WTC11 (cell line): ENCODE data around the gene WDR33. TPM values are rescaled to one million over a fixed set of nuclear protein-coding genes. Genes with fewer than 3 reads are reported as not detected.

ENCODE experiments used
- ATAC-seq: fragments of 200-7000 bp; cut with Tn5 transposase; 2 replicates; pipeline ENCODE4 v1.10.0; 2021; ENCODE audit warnings: mild to moderate bottlenecking, moderate library complexity
- CTCF ChIA-PET: fragments of 300-600 bp; sonication (Branson Sonifier 250); formaldehyde crosslinking; loops from one replicate; lab custom pipeline; 2021; ENCODE audit warnings: antibody characterized with exemption; lab: Charles Lee
- POLR2A ChIA-PET: fragments of 350-600 bp; sonication (Branson Sonifier 250); formaldehyde crosslinking; loops from one replicate; lab custom pipeline; 2021; ENCODE audit warnings: antibody characterized with exemption; lab: Charles Lee
- DNase-seq: peaks from one replicate; pipeline ENCODE4 v3.0.0; 2021; ENCODE audit warnings: low spot score
- H3K27ac Mint-ChIP-seq: 2 replicates; pipeline ENCODE4 v1.8.0; 2021; ENCODE audit warnings: mixed read lengths
- H3K27me3 Mint-ChIP-seq: 2 replicates; pipeline ENCODE4 v1.8.0; 2021; ENCODE audit warnings: low read depth, mild to moderate bottlenecking, moderate library complexity, mixed read lengths
- H3K36me3 Mint-ChIP-seq: 2 replicates; pipeline ENCODE4 v1.8.0; 2021; ENCODE audit warnings: mixed read lengths
- H3K4me1 Mint-ChIP-seq: 2 replicates; pipeline ENCODE4 v1.8.0; 2022; ENCODE audit warnings: mixed read lengths
- H3K4me3 Mint-ChIP-seq: 2 replicates; pipeline ENCODE4 v1.8.0; 2021; ENCODE audit warnings: mild to moderate bottlenecking, moderate library complexity, mixed read lengths
- H3K9me3 Mint-ChIP-seq: 2 replicates; pipeline ENCODE4 v1.8.0; 2021; ENCODE audit warnings: mixed read lengths
- CBFB ChIP-seq: sonication (generic); formaldehyde crosslinking; IDR thresholded peaks from 2 replicates; pipeline ENCODE4 v1.8.1; 2022; ENCODE audit warnings: mild to moderate bottlenecking, low read depth, missing genetic modification reagents
- CREM ChIP-seq: sonication (generic); formaldehyde crosslinking; IDR thresholded peaks from 2 replicates; pipeline ENCODE4 v1.8.1; 2022; ENCODE audit warnings: mild to moderate bottlenecking, missing genetic modification reagents, moderate library complexity
- ELF4 ChIP-seq: sonication (generic); formaldehyde crosslinking; IDR thresholded peaks from 2 replicates; pipeline ENCODE4 v1.8.1; 2022; ENCODE audit warnings: low read depth, mild to moderate bottlenecking, moderate library complexity, missing genetic modification reagents
- EMX1 ChIP-seq: fragments of 250-450 bp; sonication (Bioruptor Pico); IDR thresholded peaks from 2 replicates; pipeline ENCODE4 v1.8.0; 2021; ENCODE audit warnings: mild to moderate bottlenecking
- ERG ChIP-seq: fragments of 250-450 bp; sonication (Bioruptor Pico); IDR thresholded peaks from 2 replicates; pipeline ENCODE4 v1.8.0; 2021; ENCODE audit warnings: mild to moderate bottlenecking
- ESRRA ChIP-seq: sonication (generic); formaldehyde crosslinking; IDR thresholded peaks from 2 replicates; pipeline ENCODE4 v1.8.1; 2022; ENCODE audit warnings: mild to moderate bottlenecking, missing genetic modification reagents, borderline replicate concordance
- GABPB1 ChIP-seq: sonication (generic); formaldehyde crosslinking; IDR thresholded peaks from 2 replicates; pipeline ENCODE4 v1.8.1; 2023; ENCODE audit warnings: mild to moderate bottlenecking, missing genetic modification reagents
- IRF2 ChIP-seq: sonication (generic); formaldehyde crosslinking; IDR thresholded peaks from 2 replicates; pipeline ENCODE4 v1.8.0; 2022; ENCODE audit warnings: low read depth, missing genetic modification reagents, borderline replicate concordance
- JAZF1 ChIP-seq: fragments of 250-450 bp; sonication (Bioruptor Pico); IDR thresholded peaks from 2 replicates; pipeline ENCODE4 v1.9.0; 2021; ENCODE audit warnings: moderate library complexity, mild to moderate bottlenecking, inconsistent platforms
- RELA ChIP-seq: sonication (generic); formaldehyde crosslinking; IDR thresholded peaks from 2 replicates; pipeline ENCODE4 v1.8.1; 2022; ENCODE audit warnings: missing genetic modification reagents, mild to moderate bottlenecking, borderline replicate concordance
- SMAD3 ChIP-seq: sonication (generic); formaldehyde crosslinking; IDR thresholded peaks from 2 replicates; pipeline ENCODE4 v1.8.0; 2022; ENCODE audit warnings: missing genetic modification reagents, mild to moderate bottlenecking, borderline replicate concordance
- SMAD4 ChIP-seq: sonication (generic); formaldehyde crosslinking; IDR thresholded peaks from 2 replicates; pipeline ENCODE4 v1.8.0; 2022; ENCODE audit warnings: mild to moderate bottlenecking, missing genetic modification reagents
- TEAD4 ChIP-seq: sonication (generic); formaldehyde crosslinking; IDR thresholded peaks from 2 replicates; pipeline ENCODE4 v1.8.0; 2022; ENCODE audit warnings: mild to moderate bottlenecking, missing genetic modification reagents
- ZNF121 ChIP-seq: sonication (generic); formaldehyde crosslinking; IDR thresholded peaks from 2 replicates; pipeline ENCODE4 v1.8.0; 2023; ENCODE audit warnings: missing genetic modification reagents
- ZNF138 ChIP-seq: sonication (generic); formaldehyde crosslinking; conservative IDR thresholded peaks from 2 replicates; pipeline ENCODE4 v1.8.1; 2022; ENCODE audit warnings: mild to moderate bottlenecking, moderate library complexity, missing genetic modification reagents
- ZNF219 ChIP-seq: sonication (generic); formaldehyde crosslinking; IDR thresholded peaks from 2 replicates; pipeline ENCODE4 v1.8.0; 2023; ENCODE audit warnings: missing genetic modification reagents, mild to moderate bottlenecking, borderline replicate concordance
- ZNF232 ChIP-seq: sonication (generic); formaldehyde crosslinking; IDR thresholded peaks from 2 replicates; pipeline ENCODE4 v1.8.0; 2022; ENCODE audit warnings: mild to moderate bottlenecking, missing genetic modification reagents
- ZNF671 ChIP-seq: fragments of 250-450 bp; sonication (Bioruptor Pico); IDR thresholded peaks from 2 replicates; pipeline ENCODE4 v1.8.0; 2021; ENCODE audit warnings: mild to moderate bottlenecking
- total RNA-seq: library from RNA; stranded (reverse); gene quantifications from 3 replicates; pipeline ENCODE4 v1.2.3, GENCODE V29; 2021
- TF ChIP-seq, protein P1 (sequence below): sonication (generic); formaldehyde crosslinking; IDR thresholded peaks from 2 replicates; pipeline ENCODE4 v1.8.0; 2022; ENCODE audit warnings: mild to moderate bottlenecking, missing genetic modification reagents
- TF ChIP-seq, protein P2 (sequence below): fragments of 250-450 bp; sonication (Bioruptor Pico); IDR thresholded peaks from 2 replicates; pipeline ENCODE4 v2.1.2; 2022; ENCODE audit warnings: mild to moderate bottlenecking, moderate library complexity
- TF ChIP-seq, protein P3 (sequence below): sonication (generic); formaldehyde crosslinking; IDR thresholded peaks from 2 replicates; pipeline ENCODE4 v1.8.1; 2023; ENCODE audit warnings: mild to moderate bottlenecking, missing genetic modification reagents
- TF ChIP-seq, protein P4 (sequence below): sonication (generic); formaldehyde crosslinking; IDR thresholded peaks from 2 replicates; pipeline ENCODE4 v1.8.0; 2022; ENCODE audit warnings: mild to moderate bottlenecking, missing genetic modification reagents

The WDR33 gene
- total RNA-seq, 1 experiment from 2014 or later: 67.1 TPM

- no peak for TF ChIP-seq ESRRA (CRISPR knock-in tag)
- TF ChIP-seq ZNF232 (CRISPR knock-in tag): no peak
- TF ChIP-seq, protein P1, sequence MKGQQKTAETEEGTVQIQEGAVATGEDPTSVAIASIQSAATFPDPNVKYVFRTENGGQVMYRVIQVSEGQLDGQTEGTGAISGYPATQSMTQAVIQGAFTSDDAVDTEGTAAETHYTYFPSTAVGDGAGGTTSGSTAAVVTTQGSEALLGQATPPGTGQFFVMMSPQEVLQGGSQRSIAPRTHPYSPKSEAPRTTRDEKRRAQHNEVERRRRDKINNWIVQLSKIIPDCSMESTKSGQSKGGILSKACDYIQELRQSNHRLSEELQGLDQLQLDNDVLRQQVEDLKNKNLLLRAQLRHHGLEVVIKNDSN (CRISPR knock-in tag): no peak
- no peak for TF ChIP-seq ZNF671 (CRISPR knock-in tag)
These were observed 46.4 kb upstream of the WDR33 start (continued) for GRCh38 chr2:127857265-127857808.

- peak overlapping the region; percentile 13; the same call in 1 of the 2 replicates for H3K27ac Mint-ChIP-seq
These were observed 42.7 kb upstream of the WDR33 start for GRCh38 chr2:127853671-127854070.

DNA sequence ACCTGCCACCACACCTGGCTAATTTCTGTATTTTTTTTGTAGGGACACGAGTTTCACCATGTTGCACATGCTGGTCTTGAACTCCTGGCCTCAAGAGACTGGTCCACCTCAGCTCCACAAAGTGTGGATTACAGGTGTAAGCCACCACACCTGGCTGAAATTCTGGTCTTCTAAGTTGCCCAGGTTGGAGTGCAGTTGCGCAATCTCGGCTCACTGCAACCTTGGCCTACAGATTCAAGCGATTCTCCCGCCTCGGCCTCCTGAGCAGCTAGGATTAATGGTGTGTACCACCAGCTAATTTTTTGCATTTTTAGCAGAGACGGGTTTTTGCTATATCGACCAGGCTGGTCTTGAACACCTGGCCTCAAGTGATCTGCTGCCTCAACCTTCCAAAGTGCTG lies 41.4 kb upstream of the WDR33 start:
- POLR2A ChIA-PET: interaction anchor here (0.5 kb wide), 1 partner anchor 46 kb away, joined by 3 read pairs; no protein-coding TSS in a partner anchor
- no peak for DNase-seq
- H3K4me1 Mint-ChIP-seq: peaks cover 15% of the 10 kb centered on the region
- TF ChIP-seq SMAD3 (no peak), CREM (CRISPR knock-in tag) (no peak), TEAD4 (no peak), ZNF121 (no peak), GABPB1 (CRISPR knock-in tag) (no peak), IRF2 (CRISPR knock-in tag) (no peak), ELF4 (no peak), JAZF1 (CRISPR knock-in tag) (no peak)
- TF ChIP-seq, protein P2, sequence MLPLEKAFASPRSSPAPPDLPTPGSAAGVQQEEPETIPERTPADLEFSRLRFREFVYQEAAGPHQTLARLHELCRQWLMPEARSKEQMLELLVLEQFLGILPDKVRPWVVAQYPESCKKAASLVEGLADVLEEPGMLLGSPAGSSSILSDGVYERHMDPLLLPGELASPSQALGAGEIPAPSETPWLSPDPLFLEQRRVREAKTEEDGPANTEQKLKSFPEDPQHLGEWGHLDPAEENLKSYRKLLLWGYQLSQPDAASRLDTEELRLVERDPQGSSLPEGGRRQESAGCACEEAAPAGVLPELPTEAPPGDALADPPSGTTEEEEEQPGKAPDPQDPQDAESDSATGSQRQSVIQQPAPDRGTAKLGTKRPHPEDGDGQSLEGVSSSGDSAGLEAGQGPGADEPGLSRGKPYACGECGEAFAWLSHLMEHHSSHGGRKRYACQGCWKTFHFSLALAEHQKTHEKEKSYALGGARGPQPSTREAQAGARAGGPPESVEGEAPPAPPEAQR (CRISPR knock-in tag): no peak
- no peaks in the 10 kb centered on the region for H3K9me3 Mint-ChIP-seq
- H3K27ac Mint-ChIP-seq: no peak overlapping the region
- no peak overlapping the region for H3K4me3 Mint-ChIP-seq
- no peak for ATAC-seq
- CTCF ChIA-PET: no interaction called here
- H3K27me3 Mint-ChIP-seq: no peaks in the 10 kb centered on the region
- peaks cover 61% of the 10 kb centered on the region for H3K36me3 Mint-ChIP-seq

More at GRCh38 chr2:127853671-127854070, 42.7 kb upstream of the WDR33 start:
- TF ChIP-seq, protein P3, sequence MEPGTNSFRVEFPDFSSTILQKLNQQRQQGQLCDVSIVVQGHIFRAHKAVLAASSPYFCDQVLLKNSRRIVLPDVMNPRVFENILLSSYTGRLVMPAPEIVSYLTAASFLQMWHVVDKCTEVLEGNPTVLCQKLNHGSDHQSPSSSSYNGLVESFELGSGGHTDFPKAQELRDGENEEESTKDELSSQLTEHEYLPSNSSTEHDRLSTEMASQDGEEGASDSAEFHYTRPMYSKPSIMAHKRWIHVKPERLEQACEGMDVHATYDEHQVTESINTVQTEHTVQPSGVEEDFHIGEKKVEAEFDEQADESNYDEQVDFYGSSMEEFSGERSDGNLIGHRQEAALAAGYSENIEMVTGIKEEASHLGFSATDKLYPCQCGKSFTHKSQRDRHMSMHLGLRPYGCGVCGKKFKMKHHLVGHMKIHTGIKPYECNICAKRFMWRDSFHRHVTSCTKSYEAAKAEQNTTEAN: no peak
- no peak for TF ChIP-seq EMX1
- TF ChIP-seq SMAD4 (CRISPR knock-in tag): no peak
- TF ChIP-seq IRF2 (CRISPR knock-in tag): no peak
- no peak for TF ChIP-seq RELA (CRISPR knock-in tag)
- TF ChIP-seq ZNF138 (CRISPR knock-in tag): no peak
- no peak for TF ChIP-seq ZNF219 (CRISPR knock-in tag)
- no peak for TF ChIP-seq ERG (CRISPR knock-in tag)
- TF ChIP-seq CBFB: no peak
- TF ChIP-seq, protein P4, sequence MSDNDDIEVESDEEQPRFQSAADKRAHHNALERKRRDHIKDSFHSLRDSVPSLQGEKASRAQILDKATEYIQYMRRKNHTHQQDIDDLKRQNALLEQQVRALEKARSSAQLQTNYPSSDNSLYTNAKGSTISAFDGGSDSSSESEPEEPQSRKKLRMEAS (CRISPR knock-in tag): no peak
- no peak for ATAC-seq
- H3K36me3 Mint-ChIP-seq: peaks cover 51% of the 10 kb centered on the region
- no peaks in the 10 kb centered on the region for H3K9me3 Mint-ChIP-seq
- ChIA-PET POLR2A (no interaction called here), CTCF (no interaction called here)
- H3K4me1 Mint-ChIP-seq: peaks cover 20% of the 10 kb centered on the region
- H3K4me3 Mint-ChIP-seq: no peak overlapping the region
- DNase-seq: no peak
- H3K27me3 Mint-ChIP-seq: no peaks in the 10 kb centered on the region
